M059J (cell line): ENCODE results near the gene STOML3. TPM values are rescaled to one million over a fixed set of nuclear protein-coding genes. Genes with fewer than 3 reads are reported as not detected.

Source experiments
- DNase-seq: peaks from one replicate; pipeline ENCODE4 v3.0.0-alpha.2; 2012; ENCODE audit warnings: low read depth
- total RNA-seq: library from RNA; depleted of rRNA; stranded (reverse); fragments of >200 nt; shearing (Covaris generic); gene quantifications from 2 replicates; pipeline ENCODE4 v1.2.3, GENCODE V29; 2014

Gene STOML3
- total RNA-seq, 1 experiment from 2014 or later = not detected

DNA sequence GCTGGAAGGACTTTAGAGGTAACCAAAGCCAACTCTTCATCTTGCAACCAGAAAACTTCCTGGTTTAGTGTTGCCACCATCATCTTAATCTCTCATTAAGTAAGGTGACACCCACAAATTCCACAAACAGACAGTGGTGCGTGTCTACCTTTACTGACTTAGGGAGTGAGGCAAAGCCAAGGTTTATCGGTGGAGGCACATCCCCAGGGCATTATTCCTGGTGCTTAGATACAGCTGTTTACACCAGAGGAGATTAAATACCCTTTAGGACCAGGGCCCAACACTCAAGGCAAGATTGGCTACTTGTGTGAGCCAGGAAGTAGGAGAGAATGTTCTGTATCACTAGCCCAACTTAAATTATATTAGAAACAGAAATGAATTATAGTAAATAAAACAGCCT, 9.5 kb downstream of the STOML3 start:
- no peak for DNase-seq

DNA sequence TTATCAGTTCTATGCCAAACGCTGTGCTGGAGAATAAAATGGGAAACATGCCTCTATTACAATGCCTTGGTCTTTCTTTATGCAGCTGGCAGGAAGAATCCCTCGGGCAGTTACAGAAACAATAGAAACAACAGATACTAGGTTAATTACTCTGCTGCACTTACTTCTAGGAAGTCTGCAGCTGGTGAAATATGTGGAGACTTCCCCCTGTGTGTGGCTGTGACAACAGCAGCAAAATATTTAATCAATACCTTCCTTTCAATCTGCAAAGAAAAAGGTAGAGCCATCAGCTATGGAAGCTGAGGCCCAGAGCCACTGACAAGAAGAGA, 9.9 kb downstream of the STOML3 start:
- DNase-seq = no peak

DNA sequence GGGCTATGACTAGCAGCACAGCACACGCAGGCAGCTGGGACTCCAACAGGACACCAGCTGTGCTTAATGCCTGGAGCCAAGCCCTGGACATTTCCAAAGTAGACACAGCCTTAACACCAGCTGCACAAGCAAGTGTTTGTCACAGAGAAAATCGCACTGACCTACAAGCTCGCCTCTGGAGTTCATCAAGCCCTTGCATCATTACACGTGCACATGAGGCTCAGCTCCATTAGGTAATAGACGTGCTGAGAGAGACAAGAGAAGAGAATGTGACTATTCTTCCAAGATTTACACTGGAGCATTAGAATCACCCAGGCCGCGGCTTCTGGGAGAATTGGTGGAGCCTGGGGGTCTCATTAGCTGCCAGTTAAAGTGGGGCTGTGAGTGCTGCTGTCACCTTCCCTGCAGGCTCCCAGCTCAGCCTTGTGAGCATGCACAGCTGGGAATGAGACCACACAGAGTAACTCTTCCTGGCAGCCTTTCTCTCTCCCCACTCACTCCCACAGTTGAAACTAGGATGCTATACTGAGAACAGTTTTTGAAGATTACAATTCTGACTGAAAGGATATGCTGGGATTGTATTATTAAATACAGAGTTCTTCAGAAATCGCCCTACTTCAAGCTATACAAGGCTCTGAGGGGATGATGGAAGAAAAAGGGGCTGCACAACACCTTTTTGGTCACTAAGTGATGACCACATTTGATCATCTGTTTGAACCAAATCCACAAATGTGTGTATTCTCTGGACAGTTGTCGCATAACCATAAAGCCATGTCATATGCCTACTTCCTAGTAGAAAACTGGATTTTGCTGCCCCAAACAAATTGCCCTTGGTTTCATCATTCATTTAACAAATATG, 10.5 kb downstream of the STOML3 start:
- DNase-seq = no peak

DNA sequence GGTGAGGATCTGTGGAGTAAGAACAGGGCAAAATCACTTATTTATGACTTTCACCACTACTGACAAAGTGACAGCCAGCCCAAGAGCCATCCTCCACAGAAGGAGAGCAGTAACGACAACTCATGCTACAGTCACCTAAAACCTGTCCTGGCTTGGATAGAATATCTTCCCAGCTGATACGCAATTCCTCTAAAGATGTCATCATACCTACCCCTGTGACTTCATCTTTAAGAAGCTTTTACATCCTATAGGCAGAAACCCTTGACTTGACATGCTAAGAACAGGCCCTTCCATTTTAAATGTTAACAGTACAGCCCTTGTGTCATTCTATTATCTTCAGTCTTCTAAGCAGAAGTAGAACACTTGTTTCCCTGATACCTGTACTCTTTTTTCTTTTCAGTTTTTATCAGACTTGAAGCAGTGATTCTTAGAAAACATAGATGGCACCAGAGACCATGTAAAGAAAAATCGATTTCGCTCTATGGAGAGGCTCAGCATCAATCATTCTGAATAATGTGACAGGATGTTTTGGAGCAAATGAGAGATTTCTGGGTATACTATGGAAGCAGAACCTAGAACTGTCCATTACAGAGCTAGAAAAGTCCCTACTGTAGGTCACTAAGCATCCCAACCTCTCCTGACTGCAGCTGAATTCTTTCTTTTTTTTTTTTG, 20.1 kb downstream of the STOML3 start:
- no peak for DNase-seq

DNA sequence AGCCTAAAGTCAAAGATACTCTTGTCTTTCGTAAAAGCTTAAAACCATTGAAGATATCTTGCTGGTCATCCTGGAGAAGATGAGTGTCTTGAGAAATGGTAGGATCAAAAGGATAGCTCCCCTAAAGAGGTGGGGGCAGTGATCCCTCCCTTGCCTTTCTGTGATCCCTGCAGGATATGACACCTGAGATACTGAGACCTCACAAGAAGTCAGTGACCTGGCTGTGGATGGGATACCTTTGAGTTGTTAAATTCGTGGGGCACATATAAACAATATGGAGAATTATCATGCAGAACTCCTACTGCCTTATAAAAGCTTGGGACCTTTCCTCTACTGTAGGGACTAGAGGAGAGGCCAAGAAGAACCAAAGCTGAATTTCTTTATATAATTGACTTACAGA, 21.4 kb downstream of the STOML3 start:
- no peak for DNase-seq

DNA sequence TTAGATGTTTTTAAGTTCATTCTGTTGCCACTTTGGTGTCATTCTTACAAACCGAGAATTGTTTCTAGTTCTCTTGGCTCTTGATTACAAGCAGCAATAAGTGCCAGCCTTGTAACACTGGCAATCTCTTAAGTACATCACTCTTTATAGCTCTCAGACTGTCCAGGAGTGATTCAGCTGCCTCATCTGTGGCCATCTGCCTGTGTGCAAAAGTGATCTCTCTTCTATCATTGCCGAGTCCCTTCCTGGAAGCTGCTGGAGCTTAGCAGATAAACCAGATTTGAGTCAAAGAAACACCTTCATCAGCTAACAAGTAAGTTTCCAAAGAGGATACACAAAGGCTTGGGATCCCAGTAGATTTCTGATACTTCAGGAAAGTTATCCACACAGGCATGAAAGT, 23.2 kb downstream of the STOML3 start:
- no peak for DNase-seq

DNA sequence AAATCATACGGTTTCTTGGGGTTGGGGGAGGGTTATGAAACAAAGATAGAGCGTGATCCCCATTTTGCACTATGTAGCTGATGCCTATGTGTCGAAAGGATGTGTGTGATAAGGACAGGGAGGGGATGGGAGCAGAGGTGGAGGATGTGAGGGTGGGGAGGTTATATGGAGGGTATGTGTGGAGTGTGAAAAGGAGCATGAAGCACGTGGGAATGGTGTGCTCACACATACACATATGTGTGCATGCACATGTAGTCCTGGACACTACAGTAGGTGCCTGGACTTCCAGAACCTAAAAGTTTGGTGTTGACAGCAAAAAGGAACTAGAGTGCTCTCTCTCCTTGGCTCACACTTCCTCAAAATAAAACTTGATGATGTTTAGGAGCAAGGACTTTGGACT, 25.4 kb downstream of the STOML3 start:
- DNase-seq = no peak

DNA sequence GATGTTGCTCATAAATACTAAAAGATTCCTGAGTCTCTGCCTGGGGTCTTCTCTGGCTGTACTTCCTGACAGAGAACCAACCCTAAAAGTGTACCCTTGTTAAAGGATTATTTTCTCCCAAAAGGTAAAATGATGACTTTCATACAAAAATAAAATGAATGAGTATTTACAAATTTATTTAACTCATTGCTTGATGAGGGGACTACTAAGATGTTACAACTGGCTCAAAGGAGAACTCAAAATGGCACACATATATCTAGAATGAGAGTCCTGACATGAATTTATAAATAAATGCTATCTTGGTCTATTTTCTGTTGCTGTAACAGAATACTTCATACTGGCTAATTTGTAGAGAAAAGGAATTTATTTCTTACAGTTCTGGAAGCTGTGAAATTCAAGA, 30.5 kb downstream of the STOML3 start:
- DNase-seq = no peak

DNA sequence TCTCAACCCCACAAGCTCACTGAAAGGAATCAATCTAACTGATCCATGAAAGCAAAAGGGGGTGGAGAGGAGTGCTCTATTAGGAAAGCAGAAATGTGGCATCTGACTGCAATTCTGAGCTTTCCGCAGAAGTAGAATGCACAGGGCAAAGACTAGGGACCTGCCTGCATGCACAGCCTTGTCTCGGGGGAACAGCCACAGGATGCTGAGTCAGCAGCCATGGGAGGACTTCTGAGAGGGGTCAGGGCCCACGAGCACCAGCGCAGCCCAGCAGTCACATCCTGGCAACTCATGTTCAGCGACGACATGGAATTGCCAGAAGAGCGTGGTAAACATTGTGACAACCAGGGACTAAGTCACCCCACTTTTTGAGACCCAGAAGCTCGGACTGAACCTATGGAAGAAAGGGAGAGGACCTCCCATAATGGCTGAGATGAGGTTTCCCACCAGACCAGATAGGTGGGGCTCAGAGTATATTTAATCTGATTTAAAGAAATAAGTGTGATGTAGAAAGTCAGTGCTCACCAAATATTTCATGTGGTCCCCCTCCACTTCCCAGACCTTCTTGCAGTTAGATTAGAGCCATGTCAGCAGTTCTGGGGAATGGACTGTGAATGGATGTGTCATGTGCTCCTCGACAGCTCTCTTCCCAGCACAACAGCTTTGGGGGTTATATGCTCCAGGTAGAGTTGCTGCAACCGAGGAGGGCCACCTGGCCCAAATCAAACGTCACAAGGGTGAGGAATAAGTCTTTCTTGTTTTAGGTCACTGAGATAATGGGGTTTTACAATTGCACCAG, 32.6 kb downstream of the STOML3 start:
- no peak for DNase-seq

DNA sequence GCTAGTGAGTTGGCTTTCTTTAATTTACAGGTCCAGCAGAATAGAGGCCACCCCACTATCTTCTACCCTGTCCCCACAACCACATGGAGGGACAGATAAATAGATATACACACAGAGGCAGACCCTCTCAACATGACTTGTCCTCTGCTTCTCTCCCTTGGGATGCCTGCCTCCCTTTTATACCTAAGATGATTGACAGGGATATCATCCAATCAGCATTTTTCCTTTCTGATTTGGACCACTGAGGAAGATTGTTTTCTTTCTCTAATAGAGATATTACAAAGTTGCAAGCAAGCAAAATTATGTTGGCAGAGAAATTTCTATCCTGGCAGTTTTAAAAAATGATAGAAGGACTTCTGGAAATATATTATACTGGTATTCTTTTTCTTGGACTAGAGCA, 35.8 kb downstream of the STOML3 start:
- no peak for DNase-seq

DNA sequence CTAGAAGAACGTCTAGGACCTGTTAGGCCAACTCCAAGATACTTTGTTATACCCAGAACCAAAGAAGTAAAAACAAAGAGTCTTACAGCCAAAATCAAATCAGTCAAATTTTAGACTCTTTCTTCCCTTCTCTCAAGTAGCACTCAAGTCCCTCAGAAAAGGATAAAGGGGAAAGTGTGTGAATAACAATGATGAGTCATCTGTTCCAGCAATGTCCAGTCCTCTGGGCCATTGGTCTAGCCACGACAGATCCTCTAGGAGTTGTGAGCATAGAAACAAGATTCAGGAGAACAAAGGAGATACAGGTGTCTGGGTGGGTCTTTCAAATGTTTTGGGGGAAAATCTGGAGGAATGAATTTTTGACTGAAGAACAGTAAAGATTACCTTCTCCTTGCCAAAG, 36.3 kb downstream of the STOML3 start:
- DNase-seq = no peak

DNA sequence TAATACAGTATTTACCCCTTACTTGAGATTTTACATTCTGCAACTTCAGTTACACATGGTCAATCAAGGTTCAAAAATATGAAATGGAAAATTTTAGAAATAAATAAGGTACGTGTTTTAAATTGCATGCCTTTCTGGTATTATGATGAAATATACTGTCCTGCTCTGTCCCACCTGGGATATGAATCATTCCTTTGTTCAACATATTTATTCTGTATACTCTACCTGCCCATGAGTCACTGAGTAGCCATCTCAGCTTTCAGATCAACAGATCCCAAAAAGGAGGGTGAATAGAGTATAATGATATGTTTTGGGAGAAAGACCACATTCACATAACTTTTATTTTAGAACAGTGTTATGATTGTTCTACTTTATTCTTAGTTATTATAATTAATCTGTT, 37.8 kb downstream of the STOML3 start:
- DNase-seq = no peak

DNA sequence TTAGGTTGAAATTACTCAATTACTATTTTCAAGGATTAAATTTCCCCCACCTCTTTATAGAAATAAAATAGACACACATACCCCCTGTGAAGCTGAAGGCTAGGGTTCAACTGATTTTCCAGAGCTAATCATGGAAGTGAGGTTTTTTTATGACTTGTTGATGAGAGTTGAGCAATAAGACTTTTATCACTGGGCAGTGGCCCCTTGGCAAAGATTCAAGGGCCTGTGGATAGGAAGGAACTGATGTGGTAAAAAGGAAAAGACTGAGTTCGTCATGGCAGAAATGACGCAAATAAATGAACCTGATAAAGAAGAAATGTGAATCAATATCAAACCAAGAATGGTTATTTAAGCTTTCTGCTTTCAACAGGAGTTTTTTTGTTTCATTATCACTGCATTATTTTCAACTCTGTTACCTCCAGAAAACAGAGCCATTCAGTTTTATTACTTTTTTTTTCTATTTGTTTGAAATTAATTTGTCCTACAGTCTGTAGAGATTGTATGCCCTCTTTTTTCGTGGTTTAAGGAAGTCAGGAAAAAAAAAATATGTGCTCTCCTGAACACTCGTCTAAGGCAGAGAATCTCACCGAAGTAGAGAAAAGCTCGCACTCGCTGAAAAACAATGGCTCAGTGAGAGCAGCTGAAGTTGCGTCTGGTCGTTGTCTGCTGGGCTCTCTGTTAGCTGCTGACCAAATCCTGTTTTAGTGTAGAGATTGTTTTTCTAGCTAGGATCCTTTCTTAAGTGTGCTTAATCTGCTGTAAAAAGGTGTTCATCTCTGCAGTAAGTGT, 38.9 kb downstream of the STOML3 start:
- no peak for DNase-seq

DNA sequence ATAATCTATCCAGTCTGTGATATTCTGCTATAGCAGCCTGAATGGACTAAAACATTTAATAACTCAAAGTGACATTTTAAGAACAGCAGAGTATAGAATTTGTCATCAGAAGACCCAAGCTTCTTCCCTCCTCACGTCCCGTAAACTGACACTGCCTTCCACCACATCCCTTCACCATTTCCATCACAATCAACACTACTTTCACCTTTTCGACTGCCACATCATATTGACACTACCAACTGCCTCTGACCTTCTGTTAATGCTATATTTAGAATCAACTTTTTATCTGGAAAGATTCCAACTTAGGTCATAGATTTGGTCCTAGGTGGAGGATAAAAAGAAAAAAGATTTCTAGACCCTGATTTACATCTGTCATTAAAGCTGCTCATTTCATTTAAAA, 39.6 kb downstream of the STOML3 start:
- DNase-seq = no peak

DNA sequence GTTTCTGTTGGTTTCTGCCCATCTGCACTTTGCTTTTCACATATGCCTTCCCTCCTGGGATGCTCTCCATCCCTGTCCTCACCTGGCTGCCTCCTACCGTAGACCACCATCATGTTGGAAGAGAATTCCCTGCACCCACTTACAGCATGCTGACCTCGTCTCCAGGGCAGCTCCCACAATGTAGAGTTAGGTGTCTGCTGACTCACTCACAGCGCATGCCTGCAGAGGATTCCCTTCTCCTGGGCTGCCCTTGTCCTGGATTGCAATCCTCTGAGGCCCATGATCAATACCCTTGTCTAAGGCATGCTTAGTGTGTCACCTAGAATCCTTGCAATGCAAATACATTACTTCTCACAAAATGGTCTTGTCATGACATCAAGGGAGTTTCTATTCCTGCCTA, 43.6 kb downstream of the STOML3 start:
- no peak for DNase-seq

DNA sequence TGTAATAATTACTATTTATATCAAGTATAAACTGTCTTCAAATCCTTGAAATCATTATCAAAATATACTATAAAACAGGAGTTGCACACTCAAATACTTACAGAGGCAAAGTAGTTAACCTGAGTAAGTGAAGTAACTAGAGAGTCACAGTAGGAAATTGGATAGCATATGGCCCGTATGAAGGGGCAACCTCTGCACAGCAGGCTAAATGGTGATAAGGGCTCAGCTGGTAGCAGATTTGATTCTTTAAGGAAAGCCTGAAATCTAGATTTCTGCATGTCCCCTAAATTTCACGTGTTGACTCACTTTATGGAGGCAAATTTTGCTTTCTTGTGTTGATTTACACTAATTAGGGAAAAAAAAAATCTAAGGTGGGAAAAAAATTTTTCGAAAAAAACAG, 46.4 kb downstream of the STOML3 start:
- no peak for DNase-seq

DNA sequence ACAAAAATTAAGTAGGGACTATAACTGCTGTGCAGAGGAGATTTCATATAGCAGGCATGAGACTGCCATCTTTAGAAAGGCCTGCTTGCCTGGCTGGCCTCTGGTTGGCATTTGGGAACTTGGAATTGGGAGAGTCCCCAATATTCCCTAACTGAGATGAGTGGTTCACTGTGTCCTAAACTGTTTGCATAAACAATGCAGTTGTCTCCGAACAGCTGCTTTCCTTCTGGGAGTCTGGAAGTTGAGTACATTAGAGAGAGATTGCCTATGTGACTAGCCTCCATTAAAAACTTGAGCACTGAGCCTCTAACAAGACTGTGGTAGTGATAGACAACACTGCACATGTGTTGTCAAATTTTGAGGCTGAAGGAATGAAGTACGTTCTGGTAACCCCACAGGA, 47.4 kb downstream of the STOML3 start:
- no peak for DNase-seq

DNA sequence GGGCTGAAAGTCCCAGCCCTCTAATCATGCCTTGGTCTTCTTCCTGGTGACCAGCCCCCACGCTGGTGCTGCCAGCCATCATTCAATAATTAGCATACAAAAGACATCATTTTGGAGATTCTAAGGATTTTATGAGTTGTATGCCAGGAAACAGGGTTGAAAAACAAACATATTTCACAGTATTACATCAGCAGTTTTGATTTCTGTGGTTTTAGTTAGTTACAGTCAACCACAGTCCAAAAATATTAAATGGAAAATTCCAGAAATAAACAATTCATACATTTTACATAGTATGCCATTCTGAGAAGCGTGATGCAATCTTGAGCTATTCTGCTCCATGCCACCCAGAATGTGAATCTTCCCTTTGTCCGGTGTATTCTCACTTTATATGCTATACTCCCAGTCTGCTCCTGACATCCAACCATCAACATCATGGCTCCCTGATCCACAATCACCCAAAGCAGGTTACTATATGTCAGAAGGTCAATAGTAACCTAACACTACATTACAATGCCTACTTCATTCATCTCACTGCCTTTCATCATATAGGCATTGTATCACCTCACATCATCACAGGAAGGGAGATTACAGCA, 49.2 kb downstream of the STOML3 start:
- peak; percentile 3 for DNase-seq

DNA sequence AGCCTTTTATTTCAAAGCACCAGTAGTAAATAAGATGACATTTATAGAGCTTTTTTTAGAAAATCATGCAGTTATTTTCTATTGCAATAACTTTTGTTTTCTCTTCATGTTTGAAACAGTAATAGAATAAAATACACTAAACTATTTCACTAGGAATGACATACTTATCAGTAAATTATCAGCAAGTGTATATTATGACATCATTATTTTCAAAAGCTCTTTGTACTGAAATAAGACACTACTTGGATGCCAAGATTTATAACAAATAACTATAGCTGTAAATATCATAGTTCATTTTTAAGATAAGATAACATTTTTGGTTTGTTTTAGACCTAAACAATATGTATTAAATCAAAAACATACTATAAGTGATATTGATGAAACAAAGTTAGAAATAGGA, 56.8 kb downstream of the STOML3 start:
- no peak for DNase-seq

DNA sequence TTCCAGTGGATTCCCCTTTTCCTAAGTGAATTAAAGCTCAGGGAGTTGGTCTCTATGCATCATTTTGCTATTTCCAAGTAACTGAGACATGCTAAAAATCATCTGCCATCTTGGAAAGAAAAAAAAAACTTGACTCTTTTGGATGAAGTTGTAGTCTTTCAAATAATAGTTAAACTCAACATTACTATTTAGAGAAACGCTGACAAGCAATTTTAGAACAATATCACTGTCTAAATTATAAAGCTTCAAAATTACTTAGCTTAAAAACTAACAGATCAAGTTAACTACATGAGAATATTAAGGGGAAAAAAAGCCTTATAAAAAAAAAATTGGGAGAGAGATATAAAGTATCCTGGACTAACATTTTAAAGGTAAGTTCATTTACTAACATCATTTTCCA, 68.5 kb downstream of the STOML3 start:
- DNase-seq = no peak

DNA sequence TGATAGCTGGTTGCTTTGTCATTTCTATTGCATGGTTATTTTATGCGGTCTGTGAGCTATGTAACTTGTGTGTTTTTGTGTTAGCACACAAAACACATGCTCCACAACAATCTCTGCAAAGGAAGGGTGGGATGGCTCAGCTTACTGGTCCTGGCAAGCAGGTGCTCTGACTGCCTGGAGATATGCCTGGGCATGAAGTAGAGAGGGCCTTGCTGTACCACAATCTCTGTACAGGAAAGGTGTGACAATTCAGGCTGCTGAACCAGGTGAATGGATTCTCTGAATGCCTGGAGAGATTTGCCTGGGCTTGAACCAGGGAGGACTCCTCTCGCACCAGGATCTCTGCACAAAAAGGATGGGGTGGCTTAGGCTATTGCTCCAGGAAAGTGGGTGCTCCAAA, 69.5 kb downstream of the STOML3 start:
- no peak for DNase-seq
